IMR-90 (cell line): ENCODE data around the gene KCNMB2. TPM values are rescaled to one million over a fixed set of nuclear protein-coding genes. Genes with fewer than 3 reads are reported as not detected.

Experiments used
- ATAC-seq: fragments of 200-7000 bp; cut with Tn5 transposase; 2 replicates; pipeline ENCODE4 v1.9.1; 2020; ENCODE audit warnings: low read depth, mild to moderate bottlenecking, moderate library complexity
- BruUV-seq: library from RNA; stranded (reverse); fragments of 400-500 nt; replicated peaks from 2 replicates; lab custom pipeline; 2021; lab: Mats Ljungman, UMichigan
- CTCF ChIA-PET: fragments of 300-600 bp; formaldehyde crosslinking; extraction: SDS; loops from one replicate; lab custom pipeline; 2021; ENCODE audit warnings: antibody characterized with exemption; lab: Yijun Ruan, JAX
- POLR2A ChIA-PET: fragments of 300-600 bp; sonication (Branson Sonifier 250); formaldehyde crosslinking; loops from one replicate; lab custom pipeline; 2022; ENCODE audit warnings: antibody characterized with exemption; ENCODE audit not compliant: unreplicated experiment; lab: Charles Lee
- DNase-seq: peaks from one replicate; pipeline ENCODE4 v3.0.0; 2013
- H2AFZ ChIP-seq: replicated peaks from 2 replicates; pipeline ENCODE3; 2013; ENCODE audit warnings: low read length, mild to moderate bottlenecking; ENCODE audit not compliant: poor library complexity
- H2AK5ac ChIP-seq: 2 replicates; pipeline ENCODE4 v1.6.1; 2013; ENCODE audit warnings: low read depth, low read length, inconsistent platforms
- H2AK9ac ChIP-seq: replicated peaks from 2 replicates; pipeline ENCODE3; 2013; ENCODE audit warnings: mild to moderate bottlenecking, low read depth, low read length, moderate library complexity; ENCODE audit not compliant: poor library complexity
- H2BK120ac ChIP-seq: 2 replicates; pipeline ENCODE4 v1.6.1; 2013; ENCODE audit warnings: low read depth, low read length, inconsistent platforms
- H2BK15ac ChIP-seq: 3 replicates; pipeline ENCODE4 v1.6.1; 2013; ENCODE audit warnings: low read depth, low read length, inconsistent platforms
- H2BK20ac ChIP-seq: 2 replicates; pipeline ENCODE4 v1.6.1; 2013; ENCODE audit warnings: low read depth, mild to moderate bottlenecking, inconsistent platforms, low read length, moderate library complexity
- H2BK5ac ChIP-seq: 2 replicates; pipeline ENCODE4 v1.6.1; 2013; ENCODE audit warnings: mild to moderate bottlenecking, low read depth, low read length, inconsistent platforms; ENCODE audit not compliant: poor library complexity, severe bottlenecking
- H3K14ac ChIP-seq: replicated peaks from 2 replicates; pipeline ENCODE4 v1.6.1; 2013; ENCODE audit warnings: low read depth, low read length, inconsistent platforms
- H3K18ac ChIP-seq: 2 replicates; pipeline ENCODE4 v1.6.1; 2013; ENCODE audit warnings: low read depth, low read length, control low read depth
- H3K23ac ChIP-seq: 2 replicates; pipeline ENCODE4 v1.6.1; 2013; ENCODE audit warnings: low read depth, low read length, inconsistent platforms
- H3K27ac ChIP-seq: 2 replicates; pipeline ENCODE4 v1.5.1; 2013; ENCODE audit warnings: mild to moderate bottlenecking, control low read depth, low read length; ENCODE audit not compliant: insufficient read depth
- H3K27me3 ChIP-seq: 2 replicates; pipeline ENCODE4 v1.6.1; 2013; ENCODE audit warnings: low read length; ENCODE audit not compliant: control insufficient read depth, insufficient read depth
- H3K36me3 ChIP-seq: 2 replicates; pipeline ENCODE4 v1.6.1; 2013; ENCODE audit warnings: low read length, mixed read lengths; ENCODE audit not compliant: control insufficient read depth, insufficient read depth
- H3K4ac ChIP-seq: 2 replicates; pipeline ENCODE4 v1.6.1; 2013; ENCODE audit warnings: low read depth, low read length, inconsistent platforms
- H3K4me1 ChIP-seq: 2 replicates; pipeline ENCODE4 v1.6.1; 2013; ENCODE audit warnings: low read length, mixed read lengths; ENCODE audit not compliant: control insufficient read depth, insufficient read depth
- H3K4me2 ChIP-seq: 2 replicates; pipeline ENCODE4 v1.6.1; 2013; ENCODE audit warnings: low read depth, mild to moderate bottlenecking, control low read depth, low read length, moderate library complexity
- H3K4me3 ChIP-seq: 2 replicates; pipeline ENCODE4 v1.5.1; 2013; ENCODE audit warnings: low read depth, mild to moderate bottlenecking, control low read depth, low read length, moderate library complexity; ENCODE audit not compliant: insufficient read depth
- H3K56ac ChIP-seq: 2 replicates; pipeline ENCODE4 v1.6.1; 2013; ENCODE audit warnings: low read length, inconsistent platforms; ENCODE audit not compliant: insufficient read depth; ENCODE audit errors: extremely low read depth
- H3K79me1 ChIP-seq, 2 experiments: 2 replicates each; pipeline ENCODE4 v1.6.1; 2013; ENCODE audit warnings: low read length in 2 of 2, inconsistent platforms in 1 of 2, low read depth in 1 of 2
- H3K9ac ChIP-seq: 2 replicates; pipeline ENCODE4 v1.6.1; 2013; ENCODE audit warnings: low read depth, low read length, control low read depth
- H3K9me1 ChIP-seq: 2 replicates; pipeline ENCODE4 v1.6.1; 2013; ENCODE audit warnings: low read length, inconsistent platforms; ENCODE audit not compliant: insufficient read depth
- H3K9me3 ChIP-seq: 2 replicates; pipeline ENCODE4 v1.6.1; 2013; ENCODE audit warnings: low read length; ENCODE audit not compliant: control insufficient read depth, insufficient read depth
- H4K20me1 ChIP-seq: 2 replicates; pipeline ENCODE4 v1.6.1; 2013; ENCODE audit warnings: low read length, inconsistent platforms; ENCODE audit not compliant: insufficient read depth
- H4K5ac ChIP-seq: 2 replicates; pipeline ENCODE4 v1.6.1; 2013; ENCODE audit warnings: mild to moderate bottlenecking, low read depth, low read length, control low read depth
- H4K8ac ChIP-seq, 2 experiments: 2 replicates each; pipeline ENCODE4 v1.6.1; 2013; ENCODE audit warnings: low read depth in 2 of 2, low read length in 2 of 2, control low read depth in 1 of 2, inconsistent platforms in 1 of 2
- H4K91ac ChIP-seq: 2 replicates; pipeline ENCODE4 v1.6.1; 2013; ENCODE audit warnings: low read depth, low read length, inconsistent platforms; ENCODE audit not compliant: insufficient read depth
- BHLHE40 ChIP-seq: fragments of 150-350 bp; IDR thresholded peaks from 2 replicates; pipeline ENCODE4 v1.6.1; 2016; ENCODE audit warnings: mild to moderate bottlenecking, low read depth, low read length
- CEBPB ChIP-seq: IDR thresholded peaks from 2 replicates; pipeline ENCODE4 v1.6.1; 2012; ENCODE audit warnings: low read depth, low read length, improper control_type of control experiment
- CHD1 ChIP-seq: IDR thresholded peaks from 2 replicates; pipeline ENCODE4 v1.6.1; 2012; ENCODE audit warnings: low read depth, low read length, improper control_type of control experiment
- CTCF ChIP-seq: conservative IDR thresholded peaks from 2 replicates; pipeline ENCODE4 v1.5.1; 2012; ENCODE audit warnings: mild to moderate bottlenecking, low read depth, low read length, improper control_type of control experiment
- ELK1 ChIP-seq: fragments of 150-350 bp; IDR thresholded peaks from 2 replicates; pipeline ENCODE4 v1.6.1; 2016; ENCODE audit warnings: low read depth, mild to moderate bottlenecking, low read length, moderate library complexity, borderline replicate concordance
- FOS ChIP-seq: fragments of 150-350 bp; IDR thresholded peaks from 2 replicates; pipeline ENCODE4 v1.6.1; 2016; ENCODE audit warnings: low read depth, low read length
- MAFK ChIP-seq: IDR thresholded peaks from 2 replicates; pipeline ENCODE4 v1.6.1; 2012; ENCODE audit warnings: low read depth, low read length, improper control_type of control experiment
- MAZ ChIP-seq: IDR thresholded peaks from 2 replicates; pipeline ENCODE4 v1.6.1; 2012; ENCODE audit warnings: low read depth, mild to moderate bottlenecking, low read length, improper control_type of control experiment, moderate library complexity, borderline replicate concordance
- MXI1 ChIP-seq: IDR thresholded peaks from 2 replicates; pipeline ENCODE4 v1.6.1; 2012; ENCODE audit warnings: low read depth, mild to moderate bottlenecking, low read length, moderate library complexity, borderline replicate concordance
- NFE2L2 ChIP-seq: fragments of 150-350 bp; IDR thresholded peaks from 2 replicates; pipeline ENCODE4 v1.6.1; 2016; ENCODE audit warnings: low read depth, mild to moderate bottlenecking, low read length
- POLR2A ChIP-seq: IDR thresholded peaks from 2 replicates; pipeline ENCODE4 v1.6.1; 2012; ENCODE audit warnings: mild to moderate bottlenecking, low read depth, low read length
- RAD21 ChIP-seq: IDR thresholded peaks from 2 replicates; pipeline ENCODE4 v1.6.1; 2012; ENCODE audit warnings: low read length, improper control_type of control experiment
- RCOR1 ChIP-seq: IDR thresholded peaks from 2 replicates; pipeline ENCODE4 v1.6.1; 2012; ENCODE audit warnings: mild to moderate bottlenecking, low read length, improper control_type of control experiment; ENCODE audit not compliant: insufficient replicate concordance
- RFX5 ChIP-seq: IDR thresholded peaks from 2 replicates; pipeline ENCODE4 v1.8.0; 2012; ENCODE audit warnings: low read depth, mild to moderate bottlenecking, low read length, moderate library complexity
- SMC3 ChIP-seq: fragments of 150-350 bp; IDR thresholded peaks from 2 replicates; pipeline ENCODE4 v1.6.1; 2016; ENCODE audit warnings: low read depth, mild to moderate bottlenecking, antibody characterized with exemption, low read length, moderate library complexity
- USF2 ChIP-seq: fragments of 150-350 bp; IDR thresholded peaks from 2 replicates; pipeline ENCODE4 v1.6.1; 2017; ENCODE audit warnings: mild to moderate bottlenecking, antibody characterized with exemption, low read length, low read depth
- WGBS, 2 experiments: methylation state at CpG; one replicate each; pipeline versions ENCODE4 v1.1.5 to v1.1.7; 2013; ENCODE audit warnings: missing lambda C conversion rate in 2 of 2; ENCODE audit not compliant: insufficient read length in 1 of 2; ENCODE audit errors: extremely low coverage in 2 of 2; 5-methylcytosine and 5-hydroxymethylcytosine counted together
- dilution Hi-C: fragments of 300-500 bp; cut with HindIII; formaldehyde crosslinking; loops from one replicate; pipeline ENCODE4 v1.14.3; 2018; ENCODE audit warnings: low sequenced_read_pairs; ENCODE audit not compliant: unreplicated experiment
- in situ Hi-C: fragments of 300-500 bp; cut with MboI; formaldehyde crosslinking; loops from 3 replicates; pipeline ENCODE4 v1.14.3; 2019; ENCODE audit warnings: low sequenced_read_pairs, inconsistent platforms, mixed read lengths
- intact Hi-C: fragments of 100-400 bp; cut with micrococcal nuclease; formaldehyde crosslinking; loops from 2 replicates; pipeline ENCODE4 v1.10.0; 2022
- polyA plus RNA-seq, 3 experiments: library from polyadenylated mRNA; depleted of rRNA; stranded (reverse); fragments of >200 nt; gene quantifications; 2 replicates each; pipeline ENCODE4 v1.2.3, GENCODE V29; 2012; ENCODE audit warnings: low replicate concordance in 1 of 3
- total RNA-seq: library from RNA; depleted of rRNA; stranded (reverse); fragments of >200 nt; gene quantifications from 2 replicates; pipeline ENCODE4 v1.2.3, GENCODE V29; 2012

The KCNMB2 gene
- total and polyA plus RNA-seq, 2 of the 4 experiments (the other 2 are of a cell fraction), result not detected

GRCh38 chr3:178546079-178546478 lies 9.8 kb downstream of the KCNMB2 start:
- BruUV-seq, result no TSS peak
- Histone ChIP-seq H3K4me1 (no peaks in the 10 kb centered on the region), H3K9me3 (no peaks in the 10 kb centered on the region), H3K79me1 (no peaks in the 10 kb centered on the region), H4K5ac (no peak overlapping the region), H3K4me2 (no peak overlapping the region), H3K27ac (no peak overlapping the region), H2AK5ac (no peak overlapping the region), H4K20me1 (no peaks in the 10 kb centered on the region), H3K23ac (no peak overlapping the region), H4K91ac (no peak overlapping the region), H3K56ac (no peak overlapping the region), H2BK20ac (no peak overlapping the region), H2AK9ac (no peak overlapping the region), H2BK15ac (no peak overlapping the region), H3K4ac (no peak overlapping the region), H2AFZ (no peak overlapping the region), H2BK5ac (no peak overlapping the region), H3K36me3 (no peaks in the 10 kb centered on the region), H3K14ac (no peak overlapping the region), H3K9ac (no peak overlapping the region), H4K8ac (no peak overlapping the region), H3K9me1 (no peaks in the 10 kb centered on the region), H3K4me3 (no peak overlapping the region), H3K18ac (no peak overlapping the region), H2BK120ac (no peak overlapping the region), H3K27me3 (no peaks in the 10 kb centered on the region)
- dilution Hi-C loops, result no loop called here
- TF ChIP-seq RCOR1, result no peak
- TF ChIP-seq CHD1, result no peak
- no peak for TF ChIP-seq NFE2L2
- TF ChIP-seq SMC3, result no peak
- TF ChIP-seq RAD21, result no peak
- TF ChIP-seq USF2, result no peak
- TF ChIP-seq MAZ, result no peak
- TF ChIP-seq MAFK, result no peak
- no peak for TF ChIP-seq RFX5
- TF ChIP-seq POLR2A, result no peak
- no peak for TF ChIP-seq CTCF
- no peak for TF ChIP-seq BHLHE40
- TF ChIP-seq ELK1, result no peak
- no peak for TF ChIP-seq MXI1
- no peak for TF ChIP-seq FOS
- no peak for TF ChIP-seq CEBPB
- ChIA-PET POLR2A (no interaction called here), CTCF (no interaction called here)
- DNase-seq, result no peak
- in situ Hi-C loops, result no loop called here
- intact Hi-C loops, result no loop called here
- WGBS, 2 experiments, result no CpG with 5 or more reads among the region's 1 CpG
- no peak for ATAC-seq
